Thoracic aorta (tissue), 2 donors: ENCODE measurements around the gene RBM15B. TPM values are rescaled to one million over a fixed set of nuclear protein-coding genes. Genes with fewer than 3 reads are reported as not detected.

Experiments used
- ATAC-seq: fragments of 150-250 bp; one replicate; pipeline ENCODE4 v1.8.0; 2017; ENCODE audit warnings: low read depth; ENCODE audit not compliant: insufficient number of reproducible peaks, low FRiP score
- DNase-seq: peaks from one replicate; pipeline ENCODE4 v3.0.0-alpha.2; 2020; ENCODE audit warnings: low spot score
- H3K27ac ChIP-seq, 2 donors: fragments of 200-600 bp; sonication (generic); 1 replicate in 1 of 2; 2 replicates in 1 of 2; pipeline ENCODE4 v1.5.1; 2016; ENCODE audit warnings: mild to moderate bottlenecking in 2 of 2, moderate library complexity in 2 of 2
- H3K27me3 ChIP-seq: fragments of 200-600 bp; sonication (generic); replicated peaks from 2 replicates; pipeline ENCODE4 v1.6.0; 2016; ENCODE audit warnings: mild to moderate bottlenecking; ENCODE audit not compliant: insufficient read depth
- H3K36me3 ChIP-seq: fragments of 200-600 bp; sonication (generic); one replicate; pipeline ENCODE4 v1.5.1; 2016
- H3K4me1 ChIP-seq, 2 donors: fragments of 200-600 bp; sonication (generic); 1 replicate in 1 of 2; 2 replicates in 1 of 2; pipeline versions ENCODE4 v1.5.1 to v1.6.0; 2016; ENCODE audit warnings: low read depth in 2 of 2, mild to moderate bottlenecking in 1 of 2; ENCODE audit not compliant: control insufficient read depth in 1 of 2
- H3K4me3 ChIP-seq: fragments of 200-600 bp; sonication (generic); 2 replicates; pipeline ENCODE4 v1.5.1; 2016; ENCODE audit warnings: mild to moderate bottlenecking
- H3K9me3 ChIP-seq: fragments of 200-600 bp; sonication (generic); 2 replicates; pipeline ENCODE4 v1.5.1; 2016
- total RNA-seq, 2 donors: library from RNA; depleted of rRNA; stranded (reverse); fragments of >200 nt; gene quantifications; one replicate each; pipeline versions ENCODE4 v1.1.0 to v1.2.3, GENCODE V29; 2016
- TF ChIP-seq, protein P1 (sequence below): fragments of 200-600 bp; sonication (generic); IDR thresholded peaks from one replicate; pipeline ENCODE4 v1.5.1; 2019; ENCODE audit warnings: antibody characterized with exemption

The RBM15B gene
- total RNA-seq, 2 donors from 2014 or later, result 28.3 to 38.0 TPM

DNA sequence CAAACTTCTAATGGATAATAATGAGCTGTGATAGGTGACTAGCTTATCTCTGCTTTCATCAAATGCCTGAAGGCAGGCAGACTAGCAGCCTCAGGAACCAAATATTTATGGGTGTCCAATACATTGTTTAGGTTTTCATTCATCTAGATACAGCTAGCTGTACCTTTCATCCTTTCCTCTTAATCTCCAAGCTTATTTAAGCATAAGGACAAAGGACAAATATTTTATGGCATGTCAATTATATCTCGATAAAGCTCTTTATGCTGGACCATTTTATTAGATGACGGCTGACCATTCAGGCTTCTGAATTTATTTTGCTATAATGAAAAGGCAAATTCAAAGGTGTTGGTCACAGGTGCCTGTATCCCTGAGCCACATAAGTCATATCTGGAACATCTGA lies 16.9 kb downstream of the RBM15B start:
- H3K9me3 ChIP-seq, result no peaks in the 10 kb centered on the region
- no peak overlapping the region for H3K4me3 ChIP-seq
- ATAC-seq (no peak), DNase-seq (no peak)
- no peak overlapping the region for H3K27ac ChIP-seq
- TF ChIP-seq, protein P1, sequence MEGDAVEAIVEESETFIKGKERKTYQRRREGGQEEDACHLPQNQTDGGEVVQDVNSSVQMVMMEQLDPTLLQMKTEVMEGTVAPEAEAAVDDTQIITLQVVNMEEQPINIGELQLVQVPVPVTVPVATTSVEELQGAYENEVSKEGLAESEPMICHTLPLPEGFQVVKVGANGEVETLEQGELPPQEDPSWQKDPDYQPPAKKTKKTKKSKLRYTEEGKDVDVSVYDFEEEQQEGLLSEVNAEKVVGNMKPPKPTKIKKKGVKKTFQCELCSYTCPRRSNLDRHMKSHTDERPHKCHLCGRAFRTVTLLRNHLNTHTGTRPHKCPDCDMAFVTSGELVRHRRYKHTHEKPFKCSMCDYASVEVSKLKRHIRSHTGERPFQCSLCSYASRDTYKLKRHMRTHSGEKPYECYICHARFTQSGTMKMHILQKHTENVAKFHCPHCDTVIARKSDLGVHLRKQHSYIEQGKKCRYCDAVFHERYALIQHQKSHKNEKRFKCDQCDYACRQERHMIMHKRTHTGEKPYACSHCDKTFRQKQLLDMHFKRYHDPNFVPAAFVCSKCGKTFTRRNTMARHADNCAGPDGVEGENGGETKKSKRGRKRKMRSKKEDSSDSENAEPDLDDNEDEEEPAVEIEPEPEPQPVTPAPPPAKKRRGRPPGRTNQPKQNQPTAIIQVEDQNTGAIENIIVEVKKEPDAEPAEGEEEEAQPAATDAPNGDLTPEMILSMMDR, result no peak
- H3K27me3 ChIP-seq, result no peaks in the 10 kb centered on the region
- H3K36me3 ChIP-seq, result peaks cover 26% of the 10 kb centered on the region
- no peaks in the 10 kb centered on the region for H3K4me1 ChIP-seq

DNA sequence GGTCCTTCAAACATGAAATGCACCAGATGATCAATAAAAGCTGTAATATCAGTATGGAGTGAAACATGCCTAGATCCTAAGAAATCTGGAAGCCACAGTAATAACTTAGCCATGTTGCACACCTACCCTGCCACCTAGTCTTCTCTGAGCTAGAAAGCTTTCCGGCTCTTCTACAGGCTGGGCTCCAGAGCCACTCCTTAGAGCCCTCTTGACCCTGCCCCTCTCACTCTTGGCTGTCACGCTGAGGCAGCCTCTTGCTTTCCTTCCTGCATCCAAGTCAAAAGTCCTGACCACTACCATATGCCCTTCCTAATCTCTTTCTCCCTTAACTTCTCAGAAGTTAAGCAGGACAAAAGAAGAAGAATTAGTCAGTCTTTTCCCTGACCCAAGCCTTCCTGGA lies 17.7 kb downstream of the RBM15B start:
- Histone ChIP-seq H3K27ac (no peak overlapping the region), H3K27me3 (no peaks in the 10 kb centered on the region), H3K9me3 (no peaks in the 10 kb centered on the region), H3K4me1 (no peaks in the 10 kb centered on the region), H3K4me3 (no peak overlapping the region), H3K36me3 (peaks cover 30% of the 10 kb centered on the region)
- TF ChIP-seq, protein P1, result no peak
- ATAC-seq (no peak), DNase-seq (no peak)

DNA sequence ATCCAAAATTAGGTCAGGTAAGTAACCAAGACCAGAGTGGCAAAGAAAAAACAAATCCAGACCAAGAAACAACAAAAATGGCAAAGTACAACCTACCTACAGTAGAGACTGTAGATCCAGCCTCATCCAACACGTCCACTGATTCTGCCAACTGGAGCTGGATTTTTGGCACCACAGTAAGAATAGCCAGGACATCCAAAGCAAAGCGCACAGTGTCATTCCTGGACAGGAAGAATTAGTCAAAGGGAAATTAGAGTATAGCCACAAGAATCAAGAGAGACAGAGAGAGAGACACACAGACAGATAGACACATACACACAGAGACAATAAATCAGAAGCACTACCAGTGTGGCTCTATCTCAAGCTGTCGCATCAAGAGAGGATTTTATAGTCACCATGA lies 31.1 kb downstream of the RBM15B start:
- Histone ChIP-seq H3K9me3 (no peaks in the 10 kb centered on the region), H3K27me3 (no peaks in the 10 kb centered on the region), H3K36me3 (peaks cover 30% of the 10 kb centered on the region), H3K27ac (no peak overlapping the region), H3K4me3 (no peak overlapping the region), H3K4me1 (no peaks in the 10 kb centered on the region)
- no peak for ATAC-seq
- DNase-seq, result no peak
- TF ChIP-seq, protein P1, result no peak

DNA sequence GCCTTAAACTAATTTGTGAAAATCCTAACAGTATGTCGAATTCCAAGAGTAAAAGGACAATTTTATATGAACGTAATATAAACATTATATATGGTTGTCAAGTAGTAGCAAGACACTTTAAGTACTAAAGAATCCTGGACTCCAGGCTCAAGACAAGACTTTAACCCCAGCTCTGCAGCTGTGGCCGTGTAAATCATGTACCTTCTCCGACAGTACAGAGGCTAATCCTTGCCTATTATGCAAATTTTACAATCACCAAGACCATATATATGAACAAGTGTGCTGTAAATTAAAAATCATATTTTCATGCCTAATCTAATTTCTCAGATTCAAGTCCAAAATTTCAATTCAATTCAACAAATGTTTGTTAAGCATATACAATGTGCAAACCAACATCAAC lies 35.8 kb downstream of the RBM15B start:
- DNase-seq, result no peak
- TF ChIP-seq, protein P1, result no peak
- H3K36me3 ChIP-seq, result peaks cover 24% of the 10 kb centered on the region
- no peaks in the 10 kb centered on the region for H3K9me3 ChIP-seq
- ATAC-seq, result no peak
- no peak overlapping the region for H3K4me3 ChIP-seq
- no peak overlapping the region for H3K27ac ChIP-seq
- no peaks in the 10 kb centered on the region for H3K27me3 ChIP-seq
- H3K4me1 ChIP-seq, result no peaks in the 10 kb centered on the region

DNA sequence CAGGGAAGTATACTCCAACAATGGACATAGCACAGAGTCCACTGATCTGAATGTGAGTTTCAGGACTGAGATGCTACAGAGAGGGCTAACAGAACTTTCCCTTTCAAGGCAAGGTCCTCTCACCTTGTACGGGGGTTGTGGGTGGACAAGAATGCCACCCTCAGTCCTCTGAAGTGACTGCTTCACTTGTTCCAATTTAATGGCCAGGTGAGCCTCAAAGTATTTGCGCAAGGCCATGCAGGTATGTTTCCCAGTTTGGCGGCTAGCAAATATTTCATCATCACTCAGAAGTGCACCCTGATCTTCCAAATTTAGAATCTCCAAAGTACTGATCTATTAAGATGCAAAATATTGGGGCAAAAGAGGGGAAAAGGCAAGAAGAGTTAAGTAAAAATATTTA lies 38.1 kb downstream of the RBM15B start:
- Histone ChIP-seq H3K4me1 (no peaks in the 10 kb centered on the region), H3K4me3 (no peak overlapping the region), H3K36me3 (peaks cover 24% of the 10 kb centered on the region), H3K27me3 (no peaks in the 10 kb centered on the region), H3K27ac (no peak overlapping the region), H3K9me3 (no peaks in the 10 kb centered on the region)
- TF ChIP-seq, protein P1, result no peak
- no peak for ATAC-seq
- DNase-seq, result no peak
